GM12878 (cell line): ENCODE measurements around the gene MRPL21. TPM values are rescaled to one million over a fixed set of nuclear protein-coding genes. Genes with fewer than 3 reads are reported as not detected.

ENCODE experiments used
- NKRF ChIP-seq: fragments of 450-650 bp; conservative IDR thresholded peaks from 2 replicates; pipeline ENCODE4 v1.6.1; 2017; ENCODE audit warnings: mild to moderate bottlenecking, moderate library complexity
- polyA plus RNA-seq, 11 experiments: library from polyadenylated mRNA; depleted of rRNA in 4 of 11; unstranded in 6 of 11; stranded (reverse) in 5 of 11; fragments of >200 nt; fragmentation: Nextera tagmentation in 4 of 11; fragmentation: Illumina TruSeq in 1 of 11; extraction: Ambion mirVana in 4 of 11; extraction: Trizol in 1 of 11; gene quantifications; 1 replicate in 1 of 11; 2 replicates in 10 of 11; pipeline versions ENCODE4 v1.2.1 to v1.2.3, GENCODE V29; 2011 to 2016; ENCODE audit warnings: inconsistent platforms in 2 of 11, missing spikeins in 2 of 11, low read depth in 1 of 11
- total RNA-seq, 4 experiments: library from RNA; depleted of rRNA in 3 of 4; stranded (reverse); fragments of >200 nt in 3 of 4; fragmentation: Illumina TruSeq in 1 of 4; extraction: Trizol in 1 of 4; gene quantifications; 2 replicates each; pipeline versions ENCODE4 v1.2.1 to v1.2.3, GENCODE V29; 2013 to 2021

Gene MRPL21
- total and polyA plus RNA-seq, 10 of the 15 experiments (the other 5 are each of a cell fraction or from before 2014, with no cell fraction given) = 86.6 to 283 (median 130) TPM

- TF ChIP-seq NKRF = 0 out of 2 replicates have a peak, but pooled peaks have one; percentile 23
These were observed 61.8 kb downstream of the MRPL21 start, which contains the start of gene CPT1A (continued) for GRCh38 chr11:68841718-68842426.

Other genes starting within 250 kb of the MRPL21 start
- gene GAL, start 219.3 kb downstream of the MRPL21 start, total RNA-seq (2014; rRNA removed) = not detected in 2 replicates
- gene GAL, start 219.3 kb downstream of the MRPL21 start, total RNA-seq (2014; rRNA removed; fragmentation: Illumina TruSeq; extraction: Trizol) = not detected in 2 replicates
- gene GAL, start 219.3 kb downstream of the MRPL21 start, total RNA-seq (2021) = not detected in 2 replicates
- gene GAL, start 219.3 kb downstream of the MRPL21 start, polyA plus RNA-seq (2011; rRNA removed) = not detected in 2 replicates
- gene GAL, start 219.3 kb downstream of the MRPL21 start, polyA plus RNA-seq (2014; fragmentation: Illumina TruSeq; extraction: Trizol) = not detected in 2 replicates
- not detected for gene GAL, start 219.3 kb downstream of the MRPL21 start, polyA plus RNA-seq (2014; fragmentation: Nextera tagmentation; extraction: Ambion mirVana)
- not detected in 2 replicates for gene GAL, start 219.3 kb downstream of the MRPL21 start, polyA plus RNA-seq (2014; rRNA removed)
- under 1 TPM in 1 of 2 experiments, not detected in 1; 0.35 TPM for gene GAL, start 219.3 kb downstream of the MRPL21 start, polyA plus RNA-seq (2016; fragmentation: Nextera tagmentation; extraction: Ambion mirVana)
- gene TESMIN, start 152.3 kb downstream of the MRPL21 start, total RNA-seq (2014; rRNA removed) = 0.76 and 1.4 TPM in 2 replicates
- gene TESMIN, start 152.3 kb downstream of the MRPL21 start, total RNA-seq (2014; rRNA removed; fragmentation: Illumina TruSeq; extraction: Trizol) = 0.60 TPM in 1 of 2 replicates, not detected in the other
- 2.4 TPM in 2 replicates for gene TESMIN, start 152.3 kb downstream of the MRPL21 start, total RNA-seq (2021)
- gene TESMIN, start 152.3 kb downstream of the MRPL21 start, polyA plus RNA-seq (2011; rRNA removed) = 0.16 and 0.31 TPM in 2 replicates
- 0.50 and 0.98 TPM in 2 replicates for gene TESMIN, start 152.3 kb downstream of the MRPL21 start, polyA plus RNA-seq (2014; fragmentation: Illumina TruSeq; extraction: Trizol)
- gene TESMIN, start 152.3 kb downstream of the MRPL21 start, polyA plus RNA-seq (2014; fragmentation: Nextera tagmentation; extraction: Ambion mirVana) = 1 to 10 TPM in 1 of 2 experiments, under 1 TPM in 1; 0.91 to 1.2 TPM
- gene TESMIN, start 152.3 kb downstream of the MRPL21 start, polyA plus RNA-seq (2014; rRNA removed) = 0.46 and 1.7 TPM in 2 replicates
- gene TESMIN, start 152.3 kb downstream of the MRPL21 start, polyA plus RNA-seq (2016; fragmentation: Nextera tagmentation; extraction: Ambion mirVana) = 1 to 10 TPM; 1.9 to 3.4 TPM
- 6.6 and 7.6 TPM in 2 replicates for gene CPT1A, start 61.9 kb downstream of the MRPL21 start, total RNA-seq (2014; rRNA removed)
- gene CPT1A, start 61.9 kb downstream of the MRPL21 start, total RNA-seq (2014; rRNA removed; fragmentation: Illumina TruSeq; extraction: Trizol) = 7.0 and 7.5 TPM in 2 replicates
- gene CPT1A, start 61.9 kb downstream of the MRPL21 start, total RNA-seq (2021) = 17.5 and 17.8 TPM in 2 replicates
- 2.5 and 4.5 TPM in 2 replicates for gene CPT1A, start 61.9 kb downstream of the MRPL21 start, polyA plus RNA-seq (2011; rRNA removed)
- 7.4 and 10.9 TPM in 2 replicates for gene CPT1A, start 61.9 kb downstream of the MRPL21 start, polyA plus RNA-seq (2014; fragmentation: Illumina TruSeq; extraction: Trizol)
- 1 to 10 TPM; 1.1 to 2.1 TPM for gene CPT1A, start 61.9 kb downstream of the MRPL21 start, polyA plus RNA-seq (2014; fragmentation: Nextera tagmentation; extraction: Ambion mirVana)
- gene CPT1A, start 61.9 kb downstream of the MRPL21 start, polyA plus RNA-seq (2014; rRNA removed) = 7.9 and 9.6 TPM in 2 replicates
- 1 to 10 TPM; 4.9 to 5.4 TPM for gene CPT1A, start 61.9 kb downstream of the MRPL21 start, polyA plus RNA-seq (2016; fragmentation: Nextera tagmentation; extraction: Ambion mirVana)
- gene IGHMBP2, start 59 bp upstream of the MRPL21 start, total RNA-seq (2014; rRNA removed) = 7.5 and 7.8 TPM in 2 replicates
- 6.3 and 7.4 TPM in 2 replicates for gene IGHMBP2, start 59 bp upstream of the MRPL21 start, total RNA-seq (2014; rRNA removed; fragmentation: Illumina TruSeq; extraction: Trizol)
- 17.1 and 20.1 TPM in 2 replicates for gene IGHMBP2, start 59 bp upstream of the MRPL21 start, total RNA-seq (2021)
- gene IGHMBP2, start 59 bp upstream of the MRPL21 start, polyA plus RNA-seq (2011; rRNA removed) = 7.6 and 12.8 TPM in 2 replicates
- gene IGHMBP2, start 59 bp upstream of the MRPL21 start, polyA plus RNA-seq (2014; fragmentation: Illumina TruSeq; extraction: Trizol) = 5.7 and 9.8 TPM in 2 replicates
- 1 to 10 TPM; 1.4 to 1.6 TPM for gene IGHMBP2, start 59 bp upstream of the MRPL21 start, polyA plus RNA-seq (2014; fragmentation: Nextera tagmentation; extraction: Ambion mirVana)
- 13.4 and 13.9 TPM in 2 replicates for gene IGHMBP2, start 59 bp upstream of the MRPL21 start, polyA plus RNA-seq (2014; rRNA removed)
- 10 to 100 TPM; 12.6 to 13.2 TPM for gene IGHMBP2, start 59 bp upstream of the MRPL21 start, polyA plus RNA-seq (2016; fragmentation: Nextera tagmentation; extraction: Ambion mirVana)
- not detected in 2 replicates for gene MRGPRD, start 77.2 kb upstream of the MRPL21 start, total RNA-seq (2014; rRNA removed)
- gene MRGPRD, start 77.2 kb upstream of the MRPL21 start, total RNA-seq (2014; rRNA removed; fragmentation: Illumina TruSeq; extraction: Trizol) = not detected in 2 replicates
- not detected in 2 replicates for gene MRGPRD, start 77.2 kb upstream of the MRPL21 start, total RNA-seq (2021)
- gene MRGPRD, start 77.2 kb upstream of the MRPL21 start, polyA plus RNA-seq (2011; rRNA removed) = not detected in 2 replicates
- not detected in 2 replicates for gene MRGPRD, start 77.2 kb upstream of the MRPL21 start, polyA plus RNA-seq (2014; fragmentation: Illumina TruSeq; extraction: Trizol)
- gene MRGPRD, start 77.2 kb upstream of the MRPL21 start, polyA plus RNA-seq (2014; fragmentation: Nextera tagmentation; extraction: Ambion mirVana) = not detected
- not detected in 2 replicates for gene MRGPRD, start 77.2 kb upstream of the MRPL21 start, polyA plus RNA-seq (2014; rRNA removed)
- gene MRGPRD, start 77.2 kb upstream of the MRPL21 start, polyA plus RNA-seq (2016; fragmentation: Nextera tagmentation; extraction: Ambion mirVana) = not detected
- gene MRGPRF, start 109.4 kb upstream of the MRPL21 start, total RNA-seq (2014; rRNA removed) = not detected in 2 replicates
- gene MRGPRF, start 109.4 kb upstream of the MRPL21 start, total RNA-seq (2014; rRNA removed; fragmentation: Illumina TruSeq; extraction: Trizol) = not detected in 2 replicates
- not detected in 2 replicates for gene MRGPRF, start 109.4 kb upstream of the MRPL21 start, total RNA-seq (2021)
- gene MRGPRF, start 109.4 kb upstream of the MRPL21 start, polyA plus RNA-seq (2011; rRNA removed) = not detected in 2 replicates
- not detected in 2 replicates for gene MRGPRF, start 109.4 kb upstream of the MRPL21 start, polyA plus RNA-seq (2014; fragmentation: Illumina TruSeq; extraction: Trizol)
- gene MRGPRF, start 109.4 kb upstream of the MRPL21 start, polyA plus RNA-seq (2014; fragmentation: Nextera tagmentation; extraction: Ambion mirVana) = not detected
- gene MRGPRF, start 109.4 kb upstream of the MRPL21 start, polyA plus RNA-seq (2014; rRNA removed) = not detected in 2 replicates
- gene MRGPRF, start 109.4 kb upstream of the MRPL21 start, polyA plus RNA-seq (2016; fragmentation: Nextera tagmentation; extraction: Ambion mirVana) = not detected
- gene TPCN2, start 145.1 kb upstream of the MRPL21 start, total RNA-seq (2014; rRNA removed) = 8.2 and 10.4 TPM in 2 replicates
- 5.7 and 6.5 TPM in 2 replicates for gene TPCN2, start 145.1 kb upstream of the MRPL21 start, total RNA-seq (2014; rRNA removed; fragmentation: Illumina TruSeq; extraction: Trizol)
- gene TPCN2, start 145.1 kb upstream of the MRPL21 start, total RNA-seq (2021) = 16.3 and 18.4 TPM in 2 replicates
- gene TPCN2, start 145.1 kb upstream of the MRPL21 start, polyA plus RNA-seq (2011; rRNA removed) = 11.9 and 18.3 TPM in 2 replicates
- 6.2 and 8.3 TPM in 2 replicates for gene TPCN2, start 145.1 kb upstream of the MRPL21 start, polyA plus RNA-seq (2014; fragmentation: Illumina TruSeq; extraction: Trizol)
- gene TPCN2, start 145.1 kb upstream of the MRPL21 start, polyA plus RNA-seq (2014; fragmentation: Nextera tagmentation; extraction: Ambion mirVana) = 1 to 10 TPM; 1.7 to 2.4 TPM
- gene TPCN2, start 145.1 kb upstream of the MRPL21 start, polyA plus RNA-seq (2014; rRNA removed) = 13.5 and 16.2 TPM in 2 replicates
- gene TPCN2, start 145.1 kb upstream of the MRPL21 start, polyA plus RNA-seq (2016; fragmentation: Nextera tagmentation; extraction: Ambion mirVana) = 1 to 10 TPM; 7.9 to 8.5 TPM